ENCODE data around the gene CD5L. TPM values are rescaled to one million over a fixed set of nuclear protein-coding genes. Genes with fewer than 3 reads are reported as not detected.

CD5L gene
- total RNA-seq, 1 donor from 2014 or later: not detected

DNA sequence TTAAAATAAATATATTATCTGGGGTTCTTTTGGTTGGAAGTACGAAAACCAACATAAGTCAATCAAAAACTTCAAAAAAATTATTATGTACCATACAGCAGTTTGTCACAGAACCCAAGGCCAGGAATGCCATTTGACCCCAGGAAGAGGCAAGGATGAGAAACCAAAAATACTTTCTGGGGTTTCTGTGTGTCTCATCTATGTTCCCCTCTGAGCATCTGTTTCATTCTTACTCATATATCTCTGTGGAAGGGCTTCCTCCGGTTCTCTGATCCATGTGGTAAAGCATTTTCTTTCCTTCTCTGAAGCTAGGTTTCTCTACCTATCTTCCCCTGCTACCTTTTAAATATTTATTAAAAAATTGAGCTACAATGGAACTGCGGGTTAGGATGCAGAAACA lies 11.9 kb downstream of the CD5L start:
- no peak for DNase-seq (ENCODE audit: low read depth)
- no peak overlapping the region for H3K4me3 ChIP-seq (ENCODE audit: low read depth, low read length)
- H3K27me3 ChIP-seq (ENCODE audit: control insufficient read depth, insufficient read depth, low read length): no peaks in the 10 kb centered on the region
- H3K36me3 ChIP-seq (ENCODE audit: control insufficient read depth, insufficient read depth, low read length): no peaks in the 10 kb centered on the region
- no peak for FAIRE-seq
- TF ChIP-seq, protein P1, sequence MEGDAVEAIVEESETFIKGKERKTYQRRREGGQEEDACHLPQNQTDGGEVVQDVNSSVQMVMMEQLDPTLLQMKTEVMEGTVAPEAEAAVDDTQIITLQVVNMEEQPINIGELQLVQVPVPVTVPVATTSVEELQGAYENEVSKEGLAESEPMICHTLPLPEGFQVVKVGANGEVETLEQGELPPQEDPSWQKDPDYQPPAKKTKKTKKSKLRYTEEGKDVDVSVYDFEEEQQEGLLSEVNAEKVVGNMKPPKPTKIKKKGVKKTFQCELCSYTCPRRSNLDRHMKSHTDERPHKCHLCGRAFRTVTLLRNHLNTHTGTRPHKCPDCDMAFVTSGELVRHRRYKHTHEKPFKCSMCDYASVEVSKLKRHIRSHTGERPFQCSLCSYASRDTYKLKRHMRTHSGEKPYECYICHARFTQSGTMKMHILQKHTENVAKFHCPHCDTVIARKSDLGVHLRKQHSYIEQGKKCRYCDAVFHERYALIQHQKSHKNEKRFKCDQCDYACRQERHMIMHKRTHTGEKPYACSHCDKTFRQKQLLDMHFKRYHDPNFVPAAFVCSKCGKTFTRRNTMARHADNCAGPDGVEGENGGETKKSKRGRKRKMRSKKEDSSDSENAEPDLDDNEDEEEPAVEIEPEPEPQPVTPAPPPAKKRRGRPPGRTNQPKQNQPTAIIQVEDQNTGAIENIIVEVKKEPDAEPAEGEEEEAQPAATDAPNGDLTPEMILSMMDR (IDR thresholded peaks at IDR 0.05; ENCODE audit: insufficient read depth, low read length, severe bottlenecking): no peak

DNA sequence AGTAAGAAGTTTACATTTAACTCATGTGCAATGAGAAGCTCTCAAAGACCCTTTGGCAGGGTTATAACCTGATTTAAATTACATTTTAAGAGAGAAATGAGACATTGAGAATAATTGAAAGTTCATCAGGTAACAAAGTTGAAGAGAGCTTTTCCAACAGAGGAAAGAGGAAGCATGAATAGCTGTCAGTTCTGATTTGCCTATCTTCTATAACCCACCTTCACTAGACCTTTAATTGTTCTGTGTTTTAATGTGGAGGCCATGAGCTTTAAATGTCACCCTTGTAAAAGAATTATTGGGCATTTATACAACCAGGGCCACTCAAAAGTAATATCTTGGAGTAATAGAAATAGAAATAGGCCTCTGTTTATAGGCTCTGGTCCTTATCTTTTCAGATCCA lies 12.4 kb downstream of the CD5L start:
- Histone ChIP-seq H3K36me3 (ENCODE audit: control insufficient read depth, insufficient read depth, low read length) (no peaks in the 10 kb centered on the region), H3K27me3 (ENCODE audit: control insufficient read depth, insufficient read depth, low read length) (no peaks in the 10 kb centered on the region), H3K4me3 (ENCODE audit: low read depth, low read length) (no peak overlapping the region)
- TF ChIP-seq, protein P1 (IDR thresholded peaks at IDR 0.05; ENCODE audit: insufficient read depth, low read length, severe bottlenecking): no peak
- DNase-seq (ENCODE audit: low read depth): no peak
- FAIRE-seq: no peak

DNA sequence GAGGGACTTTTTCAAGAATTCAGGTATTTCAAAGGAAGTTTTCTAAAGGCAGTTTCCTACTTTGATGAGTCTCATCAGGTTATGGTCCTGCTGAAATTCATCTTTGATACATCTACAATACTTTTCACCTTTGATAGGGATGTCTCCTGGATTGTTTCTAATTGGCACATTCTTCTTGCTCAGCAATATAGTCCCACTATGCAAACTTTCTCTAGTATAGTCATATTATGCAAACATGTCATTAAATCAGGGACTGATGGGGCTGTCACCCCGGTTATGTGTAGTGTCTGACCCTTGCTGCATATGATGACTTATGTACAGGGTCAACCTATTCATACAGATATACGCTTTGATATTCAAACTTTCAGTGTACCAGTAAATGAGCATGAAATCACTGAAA lies 21.3 kb downstream of the CD5L start:
- FAIRE-seq (no peak), DNase-seq (ENCODE audit: low read depth) (no peak)
- no peaks in the 10 kb centered on the region for H3K36me3 ChIP-seq (ENCODE audit: control insufficient read depth, insufficient read depth, low read length)
- H3K27me3 ChIP-seq (ENCODE audit: control insufficient read depth, insufficient read depth, low read length): no peaks in the 10 kb centered on the region
- H3K4me3 ChIP-seq (ENCODE audit: low read depth, low read length): no peak overlapping the region
- TF ChIP-seq, protein P1 (IDR thresholded peaks at IDR 0.05; ENCODE audit: insufficient read depth, low read length, severe bottlenecking): no peak

DNA sequence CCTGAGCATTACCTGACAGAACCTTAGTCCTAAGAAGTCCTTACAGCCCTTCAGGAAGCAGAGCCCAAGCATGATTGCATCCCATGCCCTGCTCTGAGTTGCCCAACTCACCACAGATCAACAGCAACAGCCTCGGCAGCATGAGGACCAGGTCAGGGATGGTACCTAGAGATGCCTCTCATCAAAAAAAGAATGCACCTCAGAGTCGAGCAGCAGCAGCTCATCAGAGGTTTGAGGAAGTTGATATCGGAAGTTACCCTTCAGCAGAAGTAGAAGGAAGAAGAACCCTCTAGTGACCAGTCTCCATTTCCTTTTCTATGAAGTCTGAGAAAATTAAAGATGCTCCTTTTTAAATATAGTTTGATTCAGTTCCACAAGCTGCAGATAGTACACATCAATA lies 21.7 kb downstream of the CD5L start, which contains the start of gene FCRL1:
FCRL1 (minus strand) TSS at position 225 of the 400 bp plus-strand sequence; CDS start at position 142, 83 bp downstream.
- no peaks in the 10 kb centered on the region for H3K27me3 ChIP-seq (ENCODE audit: control insufficient read depth, insufficient read depth, low read length)
- no peak within 1 kb of the TSS for H3K4me3 ChIP-seq (ENCODE audit: low read depth, low read length)
- FAIRE-seq: no peak
- TF ChIP-seq, protein P1 (IDR thresholded peaks at IDR 0.05; ENCODE audit: insufficient read depth, low read length, severe bottlenecking): no peak
- DNase-seq (ENCODE audit: low read depth): no peak
- no peaks in the 10 kb centered on the region for H3K36me3 ChIP-seq (ENCODE audit: control insufficient read depth, insufficient read depth, low read length)

DNA sequence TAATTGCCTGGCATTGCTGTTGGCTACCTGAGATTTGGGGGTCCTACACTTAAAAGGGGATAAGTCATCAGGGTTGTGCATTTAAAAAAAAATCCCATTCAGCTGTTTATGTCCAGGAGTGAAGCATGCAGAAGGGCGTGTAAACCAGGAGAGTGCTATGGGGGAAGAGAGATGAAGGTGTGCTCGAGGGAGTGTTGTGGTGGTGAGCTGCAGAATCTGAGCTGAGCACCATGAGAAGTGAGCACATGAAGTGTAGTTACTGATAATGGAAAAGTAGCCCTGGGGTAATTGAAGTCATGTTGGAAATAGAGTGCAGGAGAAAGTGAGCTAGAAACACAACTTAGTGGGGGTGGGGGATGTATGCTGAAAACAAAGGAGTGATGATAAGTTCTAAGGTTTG lies 22.4 kb downstream of the CD5L start:
- DNase-seq (ENCODE audit: low read depth) (no peak), FAIRE-seq (no peak)
- Histone ChIP-seq H3K4me3 (ENCODE audit: low read depth, low read length) (no peak overlapping the region), H3K36me3 (ENCODE audit: control insufficient read depth, insufficient read depth, low read length) (no peaks in the 10 kb centered on the region), H3K27me3 (ENCODE audit: control insufficient read depth, insufficient read depth, low read length) (no peaks in the 10 kb centered on the region)
- TF ChIP-seq, protein P1 (IDR thresholded peaks at IDR 0.05; ENCODE audit: insufficient read depth, low read length, severe bottlenecking): no peak

DNA sequence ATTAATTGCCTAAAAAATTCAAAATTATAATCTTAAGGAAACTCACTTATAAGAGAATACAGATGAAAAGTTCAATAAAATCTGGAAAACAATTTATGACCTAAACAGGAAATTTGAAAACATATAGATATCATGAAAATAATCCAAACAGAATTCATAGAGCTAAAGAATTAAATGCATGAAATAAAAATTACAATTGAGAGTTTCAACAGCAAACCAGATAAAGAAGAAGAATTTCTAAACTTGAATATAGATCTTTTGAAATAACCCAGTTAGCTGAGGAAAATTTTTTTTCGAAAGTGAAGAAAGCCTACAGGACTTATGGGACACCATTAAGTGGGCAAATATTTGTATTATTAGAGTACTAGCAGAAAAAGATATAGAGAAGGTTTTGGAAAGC lies 28.3 kb downstream of the CD5L start:
- DNase-seq (ENCODE audit: low read depth) (no peak), FAIRE-seq (no peak)
- TF ChIP-seq, protein P1 (IDR thresholded peaks at IDR 0.05; ENCODE audit: insufficient read depth, low read length, severe bottlenecking): no peak
- Histone ChIP-seq H3K27me3 (ENCODE audit: control insufficient read depth, insufficient read depth, low read length) (no peaks in the 10 kb centered on the region), H3K36me3 (ENCODE audit: control insufficient read depth, insufficient read depth, low read length) (no peaks in the 10 kb centered on the region), H3K4me3 (ENCODE audit: low read depth, low read length) (no peak overlapping the region)
